Left kidney (tissue), 2 donors: Measurements from ENCODE around the gene AFF3. TPM values are rescaled to one million over a fixed set of nuclear protein-coding genes. Genes with fewer than 3 reads are reported as not detected.
"Not testable (repeated sequence)": the region's sequence is repeated elsewhere in the genome, so short reads cannot be mapped to it uniquely, and the experiment has no call there.

Source experiments
- DNase-seq: peaks from one replicate; pipeline ENCODE4 v3.0.0-alpha.2; 2013
- polyA plus RNA-seq: library from polyadenylated mRNA; unstranded; fragments of 120-200 nt; gene quantifications from one replicate; pipeline ENCODE4 v1.2.1, GENCODE V29; 2013; ENCODE audit not compliant: insufficient read length

Gene AFF3
- polyA plus RNA-seq, 1 donor: 26.6 TPM

- no peak for DNase-seq
Measured at GRCh38 chr2:99545066-99545465, 597.3 kb downstream of the AFF3 start.

- no peak for DNase-seq
Measured at GRCh38 chr2:99544608-99545007, 597.8 kb downstream of the AFF3 start.

- DNase-seq: no peak
Measured at GRCh38 chr2:99543247-99543646, 599.1 kb downstream of the AFF3 start.

- no peak for DNase-seq
Measured at GRCh38 chr2:99537910-99538485, 604.4 kb downstream of the AFF3 start.

GRCh38 chr2:99524056-99524455 lies 618.3 kb downstream of the AFF3 start:
- no peak for DNase-seq

GRCh38 chr2:99522157-99522556 lies 620.2 kb downstream of the AFF3 start:
- DNase-seq: no peak

GRCh38 chr2:99520813-99521212 lies 621.6 kb downstream of the AFF3 start:
- DNase-seq: no peak

GRCh38 chr2:99520195-99520594 lies 622.2 kb downstream of the AFF3 start:
- no peak for DNase-seq

GRCh38 chr2:99514357-99514756 lies 628.0 kb downstream of the AFF3 start:
- no peak for DNase-seq

GRCh38 chr2:99512181-99512591 lies 630.2 kb downstream of the AFF3 start:
- DNase-seq: no peak

GRCh38 chr2:99509387-99509786 lies 633.0 kb downstream of the AFF3 start:
- DNase-seq: no peak

- DNase-seq: no peak
Measured at GRCh38 chr2:99507937-99508818, 634.2 kb downstream of the AFF3 start.

- no peak for DNase-seq
Measured at GRCh38 chr2:99504844-99505584, 637.4 kb downstream of the AFF3 start.

- DNase-seq: not testable (repeated sequence)
Measured at GRCh38 chr2:99503662-99504416, 638.6 kb downstream of the AFF3 start.

- no peak for DNase-seq
Measured at GRCh38 chr2:99496021-99496420, 646.4 kb downstream of the AFF3 start.

Other genes starting within 250 kb of the AFF3 start
- gene LONRF2, start 179.9 kb upstream of the AFF3 start, polyA plus RNA-seq: 4.7 TPM